Duodenal mucosa (tissue), 2 donors: ENCODE measurements around the gene BARHL1.

Source experiments
- H3K27ac ChIP-seq: one replicate; pipeline ENCODE4 v1.7.0; 2013; ENCODE audit warnings: low read depth, low read length
- H3K27me3 ChIP-seq, 2 donors: one replicate each; pipeline ENCODE4 v1.7.0; 2013; ENCODE audit warnings: low read length in 2 of 2, control low read depth in 1 of 2; ENCODE audit not compliant: insufficient read depth in 2 of 2, control insufficient read depth in 1 of 2
- H3K36me3 ChIP-seq, 2 donors: one replicate each; pipeline ENCODE4 v1.7.0; 2013; ENCODE audit warnings: low read length in 2 of 2, control low read depth in 1 of 2; ENCODE audit not compliant: insufficient read depth in 2 of 2, control insufficient read depth in 1 of 2
- H3K4me1 ChIP-seq, 2 donors: one replicate each; pipeline ENCODE4 v1.7.0; 2013; ENCODE audit warnings: low read length in 2 of 2, control low read depth in 1 of 2; ENCODE audit not compliant: insufficient read depth in 2 of 2, control insufficient read depth in 1 of 2
- H3K4me3 ChIP-seq, 2 donors: one replicate each; pipeline ENCODE4 v1.7.0; 2013; ENCODE audit warnings: low read length in 2 of 2, low read depth in 1 of 2
- H3K9ac ChIP-seq, 2 donors: one replicate each; pipeline ENCODE4 v1.7.0; 2013; ENCODE audit warnings: low read length in 2 of 2, low read depth in 1 of 2
- H3K9me3 ChIP-seq, 2 donors: one replicate each; pipeline ENCODE4 v1.7.0; 2013; ENCODE audit warnings: low read length in 2 of 2, control low read depth in 1 of 2; ENCODE audit not compliant: control insufficient read depth in 1 of 2

Gene BARHL1

DNA sequence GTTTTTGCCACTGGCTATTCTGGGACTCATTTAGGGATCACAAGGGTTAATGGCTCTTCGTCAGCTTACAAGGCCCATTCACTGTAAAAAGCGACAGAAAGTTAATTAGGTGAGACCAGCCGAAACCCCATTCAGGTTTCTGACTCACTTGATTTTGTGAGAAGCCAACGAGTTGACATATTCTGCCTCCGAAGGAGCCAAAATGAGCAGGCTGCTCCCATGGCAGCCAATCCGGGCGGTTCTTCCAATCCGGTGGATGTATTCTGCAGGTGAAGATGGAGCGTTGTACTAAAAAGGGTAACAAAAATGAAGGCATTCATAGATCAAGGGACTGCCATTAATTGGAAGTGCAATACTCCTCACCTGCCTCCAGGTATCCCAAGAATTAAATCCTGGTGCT is 47.7 kb downstream of the BARHL1 start:
- H3K9me3 ChIP-seq, result no peaks in the 10 kb centered on the region
- H3K4me1 ChIP-seq, result no peaks in the 10 kb centered on the region
- peaks cover 17 to 46% of the 10 kb centered on the region in 2 donors for H3K36me3 ChIP-seq
- no peak overlapping the region for H3K27ac ChIP-seq
- H3K27me3 ChIP-seq, result no peaks in the 10 kb centered on the region
- H3K9ac ChIP-seq, result no peak overlapping the region
- no peak overlapping the region for H3K4me3 ChIP-seq

DNA sequence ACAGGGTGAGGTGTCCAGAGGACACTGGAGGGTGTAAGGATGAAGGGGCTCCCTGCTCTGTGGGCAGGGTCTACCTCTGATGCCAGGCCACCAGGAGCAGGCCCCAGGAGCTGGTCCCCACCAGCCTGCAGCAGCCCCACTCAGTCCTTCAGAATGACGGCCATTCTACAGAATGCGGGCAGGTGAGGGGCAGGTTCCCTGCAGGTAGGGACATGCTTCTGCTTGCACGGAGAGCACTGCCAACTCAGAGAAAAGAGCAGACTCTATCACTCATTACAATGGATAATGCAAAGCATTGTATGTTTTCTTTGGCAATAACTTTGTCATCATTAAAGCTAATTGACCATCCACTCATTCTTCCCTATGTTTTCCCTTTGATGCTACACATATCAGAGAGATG is 48.4 kb downstream of the BARHL1 start:
- no peaks in the 10 kb centered on the region for H3K27me3 ChIP-seq
- no peak overlapping the region for H3K27ac ChIP-seq
- peaks cover 17 to 40% of the 10 kb centered on the region in 2 donors for H3K36me3 ChIP-seq

GRCh38 chr9:132631280-132631679 is 48.9 kb downstream of the BARHL1 start:
- Histone ChIP-seq H3K9me3 (no peaks in the 10 kb centered on the region), H3K27ac (no peak overlapping the region), H3K36me3 (peaks cover 14 to 44% of the 10 kb centered on the region in 2 donors), H3K4me3 (no peak overlapping the region), H3K4me1 (no peaks in the 10 kb centered on the region), H3K27me3 (no peaks in the 10 kb centered on the region), H3K9ac (no peak overlapping the region)

More for the DNA sequence above, 48.4 kb downstream of the BARHL1 start:
- Histone ChIP-seq H3K4me1 (no peaks in the 10 kb centered on the region), H3K4me3 (no peak overlapping the region), H3K9me3 (no peaks in the 10 kb centered on the region), H3K9ac (no peak overlapping the region)

- H3K27ac ChIP-seq, result no peak overlapping the region
- no peak overlapping the region for H3K4me3 ChIP-seq
- H3K9ac ChIP-seq, result no peak overlapping the region
- H3K9me3 ChIP-seq, result no peaks in the 10 kb centered on the region
- peaks cover 13 to 45% of the 10 kb centered on the region in 2 donors for H3K36me3 ChIP-seq
- H3K4me1 ChIP-seq, result no peaks in the 10 kb centered on the region
- no peaks in the 10 kb centered on the region for H3K27me3 ChIP-seq
These were observed 49.3 kb downstream of the BARHL1 start for GRCh38 chr9:132631685-132632084.

- no peak overlapping the region for H3K4me3 ChIP-seq
- no peak overlapping the region for H3K27ac ChIP-seq
- H3K9ac ChIP-seq, result no peak overlapping the region
- no peaks in the 10 kb centered on the region for H3K9me3 ChIP-seq
- no peaks in the 10 kb centered on the region for H3K4me1 ChIP-seq
- no peaks in the 10 kb centered on the region for H3K27me3 ChIP-seq
- H3K36me3 ChIP-seq, result peaks cover 13 to 47% of the 10 kb centered on the region in 2 donors
These were observed 50.2 kb downstream of the BARHL1 start for GRCh38 chr9:132632413-132633129.

DNA sequence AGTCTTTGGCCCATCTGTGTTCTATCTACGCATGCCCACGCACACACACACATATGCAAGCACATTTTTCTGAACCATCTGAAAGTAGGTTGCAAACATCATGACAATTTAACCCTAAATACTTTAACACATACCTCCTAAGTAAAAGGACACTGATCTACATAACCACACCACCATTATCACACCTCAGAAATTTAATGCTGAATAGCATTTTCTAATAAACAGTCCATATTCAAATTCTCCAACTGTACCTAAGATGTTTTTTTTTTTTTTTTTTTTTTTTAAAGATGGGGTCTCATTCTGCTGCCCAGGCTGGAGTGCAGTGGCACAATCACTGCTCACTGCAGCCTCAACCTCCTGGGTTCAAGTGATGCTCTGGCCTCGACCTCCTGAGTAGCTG is 51.9 kb downstream of the BARHL1 start:
- Histone ChIP-seq H3K4me3 (no peak overlapping the region), H3K9me3 (no peaks in the 10 kb centered on the region), H3K9ac (no peak overlapping the region), H3K27me3 (no peaks in the 10 kb centered on the region), H3K27ac (no peak overlapping the region), H3K4me1 (no peaks in the 10 kb centered on the region), H3K36me3 (peaks cover 9 to 47% of the 10 kb centered on the region in 2 donors)

DNA sequence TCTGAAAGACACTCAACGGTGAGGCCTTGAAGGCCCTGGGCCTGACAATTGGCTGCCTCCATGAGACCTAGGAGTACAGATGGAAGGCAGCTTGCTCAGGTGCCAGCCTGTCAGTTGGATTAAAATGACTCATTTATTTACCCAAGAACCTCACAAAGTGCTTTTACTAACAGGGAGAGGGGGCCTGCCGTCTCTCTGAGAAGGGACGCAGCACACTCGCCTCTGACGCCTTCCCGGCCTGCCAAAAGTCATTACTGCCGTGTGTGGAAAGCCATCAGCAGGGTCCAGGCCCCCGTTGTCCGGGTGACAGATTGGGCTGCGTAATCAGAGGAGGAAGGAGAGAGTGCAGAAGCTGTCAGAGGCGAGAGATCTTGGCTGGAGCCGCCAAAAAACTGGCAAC is 54.9 kb downstream of the BARHL1 start:
- Histone ChIP-seq H3K36me3 (peaks cover 5 to 42% of the 10 kb centered on the region in 2 donors), H3K9me3 (no peaks in the 10 kb centered on the region), H3K27me3 (no peaks in the 10 kb centered on the region), H3K27ac (no peak overlapping the region), H3K4me1 (no peaks in the 10 kb centered on the region), H3K9ac (no peak overlapping the region), H3K4me3 (no peak overlapping the region)

DNA sequence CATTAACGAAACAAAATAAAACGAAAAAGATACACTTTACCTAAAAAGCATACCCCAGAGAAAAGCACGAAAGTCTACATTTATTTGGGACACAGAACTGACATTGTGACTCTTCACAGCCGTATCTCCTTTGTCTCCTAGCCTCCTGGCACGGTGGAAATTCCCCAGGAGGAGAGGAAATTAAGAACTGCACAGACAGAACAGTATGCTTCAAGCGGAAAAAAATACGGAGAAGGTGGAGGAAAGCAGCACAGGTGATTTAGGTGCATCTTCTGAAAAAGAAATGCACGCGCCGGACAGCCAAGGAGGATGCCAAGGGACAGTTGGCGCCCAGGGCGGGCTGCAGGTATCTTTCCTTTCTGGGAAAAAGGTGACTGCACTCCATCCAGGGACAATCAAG is 55.4 kb downstream of the BARHL1 start:
- Histone ChIP-seq H3K9ac (no peak overlapping the region), H3K9me3 (no peaks in the 10 kb centered on the region), H3K4me3 (no peak overlapping the region), H3K27ac (no peak overlapping the region), H3K36me3 (peaks cover 5 to 42% of the 10 kb centered on the region in 2 donors), H3K27me3 (no peaks in the 10 kb centered on the region), H3K4me1 (no peaks in the 10 kb centered on the region)

DNA sequence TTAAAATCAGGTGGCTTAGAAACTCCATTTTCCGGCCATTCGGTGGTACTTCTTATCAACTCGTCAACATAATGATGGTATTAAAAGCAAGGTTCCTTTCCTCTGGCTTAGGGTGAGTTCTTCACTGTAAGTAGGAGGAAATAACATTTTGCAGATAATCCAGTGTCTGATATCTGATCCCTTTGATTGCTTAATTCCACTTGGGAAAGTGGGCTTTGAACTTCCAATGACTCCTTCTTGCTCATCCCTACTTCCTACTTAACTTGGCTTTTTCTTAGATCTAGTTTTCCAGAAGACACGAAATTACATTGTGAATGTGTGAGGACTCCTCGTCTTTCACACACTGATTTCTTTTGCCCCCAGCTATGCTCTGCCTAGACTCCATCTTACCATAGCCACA is 55.8 kb downstream of the BARHL1 start:
- Histone ChIP-seq H3K9ac (no peak overlapping the region), H3K4me1 (no peaks in the 10 kb centered on the region), H3K4me3 (no peak overlapping the region), H3K9me3 (no peaks in the 10 kb centered on the region), H3K27me3 (no peaks in the 10 kb centered on the region), H3K36me3 (peaks cover 5 to 42% of the 10 kb centered on the region in 2 donors), H3K27ac (no peak overlapping the region)

- Histone ChIP-seq H3K9ac (no peak overlapping the region), H3K9me3 (no peaks in the 10 kb centered on the region), H3K27ac (no peak overlapping the region), H3K27me3 (no peaks in the 10 kb centered on the region), H3K36me3 (peaks cover 6 to 44% of the 10 kb centered on the region in 2 donors), H3K4me1 (no peaks in the 10 kb centered on the region), H3K4me3 (no peak overlapping the region)
These were observed 56.9 kb downstream of the BARHL1 start for GRCh38 chr9:132639322-132639721.
